Astrocyte of the cerebellum (primary cell): ENCODE data around the gene KDSR.

Experiments
- DNase-seq: peaks from one replicate; pipeline ENCODE4 v3.0.0-alpha.2; 2011; ENCODE audit warnings: low read depth
- H3K4me3 ChIP-seq: 2 replicates; pipeline ENCODE4 v1.5.1; 2011; ENCODE audit warnings: mild to moderate bottlenecking, low read depth, low read length, moderate library complexity
- CTCF ChIP-seq: IDR thresholded peaks from 2 replicates; pipeline ENCODE4 v1.5.1; 2012; ENCODE audit warnings: low read length, low read depth, moderate library complexity, mild to moderate bottlenecking; ENCODE audit errors: missing control alignments
- in situ Hi-C: cut with HindIII; loops from 2 replicates; pipeline ENCODE4 v1.10.0; 2017; ENCODE audit warnings: low sequenced_read_pairs

KDSR gene

GRCh38 chr18:63325086-63325686 is 41.8 kb downstream of the KDSR start:
- no peak for DNase-seq
- no peak for TF ChIP-seq CTCF
- in situ Hi-C loops: loop anchor here (5.0 kb wide), 2 partner anchors 213 to 308 kb away; no protein-coding TSS in a partner anchor
- H3K4me3 ChIP-seq: no peak overlapping the region

DNA sequence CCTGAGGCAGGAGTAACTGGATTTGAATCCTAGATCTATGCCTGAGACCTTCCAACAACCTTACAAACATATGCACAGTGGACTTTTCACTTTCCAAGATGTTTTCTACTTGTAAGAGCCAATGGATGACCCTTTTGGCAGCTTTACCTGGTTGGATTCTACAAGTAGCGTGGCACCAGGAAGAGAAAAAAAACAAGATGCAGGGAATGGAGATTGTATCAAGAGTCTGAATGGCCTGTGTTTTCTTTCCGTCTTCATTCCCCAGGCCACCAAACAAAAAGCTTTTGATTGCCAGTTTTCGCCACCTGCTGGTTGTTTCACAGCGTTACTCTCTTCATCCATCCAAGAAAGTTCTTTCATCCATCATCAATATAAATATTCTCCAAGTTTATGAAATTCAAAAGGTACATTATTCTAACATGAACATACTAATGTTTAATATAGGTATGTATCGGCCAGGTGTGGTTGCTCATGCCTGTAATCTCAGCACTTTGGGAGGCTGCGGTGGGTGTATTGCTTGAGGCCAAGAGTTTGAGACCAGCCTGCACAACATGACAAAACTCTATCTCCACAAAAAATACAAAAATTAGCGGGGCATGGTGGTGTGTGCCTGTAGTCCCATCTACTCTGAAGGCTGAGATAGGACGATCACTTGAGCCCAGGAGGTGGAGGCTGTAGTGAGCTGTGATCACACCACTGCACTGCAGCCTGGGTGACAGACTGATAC is 43.9 kb downstream of the KDSR start:
- DNase-seq: peak; percentile 75
- TF ChIP-seq CTCF: peak; percentile 71
- H3K4me3 ChIP-seq: no peak overlapping the region
- in situ Hi-C loops: no loop called here

DNA sequence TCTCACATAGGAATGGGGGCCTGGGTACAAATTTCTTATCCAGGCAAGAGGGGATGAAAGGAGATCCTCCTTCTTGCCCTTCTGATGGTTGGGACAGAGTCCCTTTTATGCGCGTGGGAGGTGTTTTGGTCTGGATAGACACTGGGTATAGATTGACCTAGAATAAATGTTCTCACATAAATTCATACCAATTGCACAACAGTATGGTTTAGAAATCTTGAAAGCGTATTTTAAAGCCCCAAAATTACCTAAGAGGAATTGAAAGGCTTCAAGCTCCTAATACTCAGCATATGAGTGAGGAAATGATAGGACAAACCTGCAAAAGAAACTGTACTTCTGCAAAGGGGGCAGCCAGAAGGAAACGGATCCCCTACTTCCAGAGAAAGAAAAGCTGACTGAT is 44.8 kb downstream of the KDSR start:
- DNase-seq: no peak
- no peak for TF ChIP-seq CTCF
- in situ Hi-C loops: no loop called here
- H3K4me3 ChIP-seq: no peak overlapping the region

GRCh38 chr18:63321291-63321690 is 45.7 kb downstream of the KDSR start:
- DNase-seq: no peak
- no peak for TF ChIP-seq CTCF
- in situ Hi-C loops: no loop called here
- H3K4me3 ChIP-seq: no peak overlapping the region

GRCh38 chr18:63320975-63321265 is 46.1 kb downstream of the KDSR start:
- in situ Hi-C loops: no loop called here
- no peak for TF ChIP-seq CTCF
- no peak for DNase-seq
- H3K4me3 ChIP-seq: peak overlapping the region; percentile 70

- peak; percentile 65 for DNase-seq
- TF ChIP-seq CTCF: no peak
- peak overlapping the region; percentile 70 for H3K4me3 ChIP-seq
- in situ Hi-C loops: no loop called here
Measured at GRCh38 chr18:63320123-63320974, 46.7 kb downstream of the KDSR start.
